HG02678 (cell line): ENCODE results near the gene FRMD4A.

Experiments
- ATAC-seq: cut with Tn5 transposase; IDR thresholded peaks from one replicate; pipeline ENCODE4 v1.9.1; 2021; ENCODE audit warnings: mild to moderate bottlenecking, moderate library complexity; ENCODE audit not compliant: unreplicated experiment

FRMD4A gene

GRCh38 chr10:13740461-13740860 is 590.3 kb downstream of the FRMD4A start:
- ATAC-seq, result no peak

GRCh38 chr10:13739183-13739582 is 591.5 kb downstream of the FRMD4A start:
- no peak for ATAC-seq

GRCh38 chr10:13736506-13736905 is 594.2 kb downstream of the FRMD4A start:
- no peak for ATAC-seq

GRCh38 chr10:13734151-13734550 is 596.6 kb downstream of the FRMD4A start:
- no peak for ATAC-seq

- ATAC-seq, result no peak
Observed at GRCh38 chr10:13733071-13733470, 597.7 kb downstream of the FRMD4A start.

GRCh38 chr10:13732465-13732881 is 598.3 kb downstream of the FRMD4A start:
- no peak for ATAC-seq

- ATAC-seq, result no peak
Observed at GRCh38 chr10:13731799-13732198, 598.9 kb downstream of the FRMD4A start.

- ATAC-seq, result no peak
Observed at GRCh38 chr10:13730956-13731355, 599.8 kb downstream of the FRMD4A start.

GRCh38 chr10:13730306-13730652 is 600.4 kb downstream of the FRMD4A start:
- ATAC-seq, result no peak

- ATAC-seq, result no peak
Observed at GRCh38 chr10:13729586-13730305, 601.0 kb downstream of the FRMD4A start.

GRCh38 chr10:13728898-13729535 is 601.7 kb downstream of the FRMD4A start:
- no peak for ATAC-seq

GRCh38 chr10:13725594-13725993 is 605.1 kb downstream of the FRMD4A start:
- no peak for ATAC-seq

GRCh38 chr10:13724484-13724883 is 606.2 kb downstream of the FRMD4A start:
- ATAC-seq, result no peak

GRCh38 chr10:13722747-13723653 is 607.7 kb downstream of the FRMD4A start:
- ATAC-seq, result peak; percentile 62

GRCh38 chr10:13721486-13721885 is 609.2 kb downstream of the FRMD4A start:
- no peak for ATAC-seq

GRCh38 chr10:13720699-13721098 is 610.0 kb downstream of the FRMD4A start:
- ATAC-seq, result no peak

GRCh38 chr10:13719425-13719824 is 611.3 kb downstream of the FRMD4A start:
- no peak for ATAC-seq

- no peak for ATAC-seq
Observed at GRCh38 chr10:13718820-13719219, 611.9 kb downstream of the FRMD4A start.

GRCh38 chr10:13717936-13718772 is 612.6 kb downstream of the FRMD4A start:
- ATAC-seq, result peak; percentile 48

- ATAC-seq, result no peak
Observed at GRCh38 chr10:13717571-13717935, 613.2 kb downstream of the FRMD4A start.
